ENCODE data around the gene LAMA2. TPM values are rescaled to one million over a fixed set of nuclear protein-coding genes. Genes with fewer than 3 reads are reported as not detected.

LAMA2 gene
- total and polyA plus RNA-seq, 2 donors from 2014 or later, result 2.2 to 20.8 TPM

- DNase-seq (no peak), FAIRE-seq (no peak)
- no peaks in the 10 kb centered on the region for H3K36me3 ChIP-seq (ENCODE audit: control insufficient read depth in 2 of 3, insufficient read depth in 3 of 3, low read length in 3 of 3)
- H3K9ac ChIP-seq (ENCODE audit: low read length in 3 of 3), result no peak overlapping the region
- H3K4me1 ChIP-seq (ENCODE audit: control insufficient read depth in 2 of 3, insufficient read depth in 2 of 3, low read depth in 1 of 3, low read length in 3 of 3), result peaks cover 0 to 9% (median 0%) of the 10 kb centered on the region in 3 donors
- TF ChIP-seq CTCF (IDR thresholded peaks at IDR 0.05; ENCODE audit: borderline replicate concordance, extremely low read depth, insufficient read depth), result no peak
- peak overlapping the region in 1 of 2 donors; percentile 28 for H3K27ac ChIP-seq (ENCODE audit: low read depth in 2 of 2, low read length in 2 of 2)
- intact Hi-C loops (cut with DNase I), result no loop called here
- no peaks in the 10 kb centered on the region for H3K27me3 ChIP-seq (ENCODE audit: control insufficient read depth, insufficient read depth, low read length)
- no peaks in the 10 kb centered on the region for H3K9me3 ChIP-seq (ENCODE audit: control insufficient read depth in 2 of 3, insufficient read depth in 1 of 3, low read length in 3 of 3)
- no peak overlapping the region for H3K4me3 ChIP-seq (ENCODE audit: low read length in 3 of 3)
Measured at GRCh38 chr6:129489215-129489765, 606.4 kb downstream of the LAMA2 start.

DNA sequence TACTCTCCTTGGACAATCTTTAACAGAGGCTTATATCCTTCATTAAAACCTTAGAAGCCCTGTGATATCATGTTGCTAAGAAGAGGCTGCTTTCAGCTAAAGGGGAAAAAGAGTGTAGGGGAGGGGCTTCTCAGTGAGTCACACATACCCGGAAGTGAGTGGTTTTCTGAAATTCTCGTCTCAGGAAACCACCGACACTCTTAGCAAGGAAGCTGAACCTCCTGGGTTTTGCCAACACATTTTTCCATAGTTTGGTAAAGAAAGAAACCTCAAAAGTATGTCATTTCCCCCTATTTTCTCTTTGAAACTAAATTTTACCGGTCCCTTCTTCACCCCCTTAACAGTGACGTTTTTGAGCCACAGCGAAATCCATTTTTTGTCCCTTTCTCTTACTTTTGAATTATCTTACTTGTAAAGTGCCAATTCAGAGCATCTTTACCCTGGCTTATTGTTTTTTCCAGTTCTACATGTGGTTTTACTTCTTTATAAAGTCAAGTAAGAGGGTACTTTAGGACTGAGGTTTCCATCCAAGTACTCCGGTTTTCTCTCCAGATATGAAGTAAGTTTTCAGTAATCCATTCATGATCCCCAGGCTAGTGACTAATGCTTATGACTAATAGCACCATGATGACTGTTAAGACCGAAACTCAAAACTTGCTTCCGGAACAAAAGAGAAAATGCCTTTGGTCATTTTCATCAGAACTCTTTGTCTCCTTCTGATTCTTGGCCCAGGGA is 607.8 kb downstream of the LAMA2 start:
- Histone ChIP-seq H3K36me3 (ENCODE audit: control insufficient read depth in 2 of 3, insufficient read depth in 3 of 3, low read length in 3 of 3) (no peaks in the 10 kb centered on the region), H3K27me3 (ENCODE audit: control insufficient read depth, insufficient read depth, low read length) (no peaks in the 10 kb centered on the region), H3K9me3 (ENCODE audit: control insufficient read depth in 2 of 3, insufficient read depth in 1 of 3, low read length in 3 of 3) (no peaks in the 10 kb centered on the region), H3K4me1 (ENCODE audit: control insufficient read depth in 2 of 3, insufficient read depth in 2 of 3, low read depth in 1 of 3, low read length in 3 of 3) (peaks cover 0 to 9% (median 0%) of the 10 kb centered on the region in 3 donors), H3K27ac (ENCODE audit: low read depth in 2 of 2, low read length in 2 of 2) (peak overlapping the region; percentile 67 to 91), H3K4me3 (ENCODE audit: low read length in 3 of 3) (peak overlapping the region in 1 of 3 donors; percentile 9), H3K9ac (ENCODE audit: low read length in 3 of 3) (peak overlapping the region in 1 of 3 donors; percentile 20)
- no peak for TF ChIP-seq CTCF (IDR thresholded peaks at IDR 0.05; ENCODE audit: borderline replicate concordance, extremely low read depth, insufficient read depth)
- FAIRE-seq (peak; percentile 90), DNase-seq (peak in 2 of 5 donors; percentile 60 to 63)
- intact Hi-C loops (cut with DNase I), result loop anchor here (10.0 kb wide), 1 partner anchor 254 kb away; no protein-coding TSS in a partner anchor

DNA sequence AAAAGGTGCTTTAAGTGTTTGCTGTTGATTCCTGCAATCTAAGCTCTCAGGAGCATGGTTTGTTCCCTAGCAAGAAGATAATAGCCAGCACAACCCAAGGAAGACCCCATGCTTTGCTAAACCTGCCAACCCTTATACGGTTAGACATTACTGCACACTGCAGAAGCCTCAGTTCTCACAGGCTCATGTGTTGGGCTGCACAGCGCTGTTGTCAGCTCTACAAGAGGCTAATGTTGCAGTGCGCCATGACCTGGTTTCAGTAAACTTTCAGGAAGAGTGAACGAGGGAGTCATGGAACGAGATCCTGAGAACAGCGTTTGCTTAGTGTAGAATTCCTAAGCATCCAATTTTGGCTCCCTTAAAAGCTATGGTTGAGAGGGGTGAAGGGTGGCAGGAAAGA is 608.5 kb downstream of the LAMA2 start:
- peak overlapping the region; percentile 20 to 91 for H3K27ac ChIP-seq (ENCODE audit: low read depth in 2 of 2, low read length in 2 of 2)
- peaks cover 0 to 9% (median 0%) of the 10 kb centered on the region in 3 donors for H3K4me1 ChIP-seq (ENCODE audit: control insufficient read depth in 2 of 3, insufficient read depth in 2 of 3, low read depth in 1 of 3, low read length in 3 of 3)
- FAIRE-seq (no peak), DNase-seq (no peak)
- no peaks in the 10 kb centered on the region for H3K9me3 ChIP-seq (ENCODE audit: control insufficient read depth in 2 of 3, insufficient read depth in 1 of 3, low read length in 3 of 3)
- intact Hi-C loops (cut with DNase I), result loop anchor here (10.0 kb wide), 1 partner anchor 253 kb away; no protein-coding TSS in a partner anchor
- no peak overlapping the region for H3K4me3 ChIP-seq (ENCODE audit: low read length in 3 of 3)
- H3K9ac ChIP-seq (ENCODE audit: low read length in 3 of 3), result no peak overlapping the region
- no peaks in the 10 kb centered on the region for H3K27me3 ChIP-seq (ENCODE audit: control insufficient read depth, insufficient read depth, low read length)
- H3K36me3 ChIP-seq (ENCODE audit: control insufficient read depth in 2 of 3, insufficient read depth in 3 of 3, low read length in 3 of 3), result no peaks in the 10 kb centered on the region
- TF ChIP-seq CTCF (IDR thresholded peaks at IDR 0.05; ENCODE audit: borderline replicate concordance, extremely low read depth, insufficient read depth), result no peak

Data from kidney (tissue), 14 donors.